HEK293T (cell line): ENCODE data around the gene POP4.

Experiments used
- CTCF ChIA-PET: fragments of 350-600 bp; formaldehyde crosslinking; extraction: SDS; loops from one replicate; lab custom pipeline; 2021; ENCODE audit warnings: antibody characterized with exemption, inconsistent platforms; lab: Yijun Ruan, JAX
- POLR2A ChIA-PET: fragments of 350-600 bp; formaldehyde crosslinking; extraction: SDS; loops from one replicate; lab custom pipeline; 2020; ENCODE audit warnings: antibody characterized with exemption, inconsistent platforms; lab: Yijun Ruan, JAX
- DNase-seq: peaks from one replicate; pipeline ENCODE4 v3.0.0; 2012; ENCODE audit warnings: mixed read lengths; ENCODE audit errors: extremely low spot score
- ARNT ChIP-seq: fragments of 450-650 bp; IDR thresholded peaks from 2 replicates; pipeline ENCODE4 v1.6.1; 2017; ENCODE audit warnings: mild to moderate bottlenecking
- BHLHE40 ChIP-seq: fragments of 450-650 bp; IDR thresholded peaks from 2 replicates; pipeline ENCODE4 v1.6.1; 2016; ENCODE audit warnings: mild to moderate bottlenecking, moderate library complexity, borderline replicate concordance
- CTBP1 ChIP-seq: fragments of 450-650 bp; IDR thresholded peaks from 2 replicates; pipeline ENCODE4 v1.6.1; 2016; ENCODE audit warnings: borderline replicate concordance
- ELF4 ChIP-seq: fragments of 450-650 bp; IDR thresholded peaks from 2 replicates; pipeline ENCODE4 v1.6.1; 2017; ENCODE audit warnings: antibody characterized with exemption
- FOXA1 ChIP-seq: fragments of 450-650 bp; IDR thresholded peaks from 2 replicates; pipeline ENCODE4 v1.6.1; 2016; ENCODE audit warnings: mild to moderate bottlenecking
- FOXK2 ChIP-seq: fragments of 450-650 bp; IDR thresholded peaks from 2 replicates; pipeline ENCODE4 v1.6.1; 2016; ENCODE audit warnings: mild to moderate bottlenecking
- FOXM1 ChIP-seq: fragments of 450-650 bp; IDR thresholded peaks from 2 replicates; pipeline ENCODE4 v1.6.1; 2017; ENCODE audit warnings: mild to moderate bottlenecking, borderline replicate concordance
- HDGF ChIP-seq: fragments of 450-650 bp; IDR thresholded peaks from 2 replicates; pipeline ENCODE4 v1.6.1; 2017; ENCODE audit warnings: antibody characterized with exemption, borderline replicate concordance
- L3MBTL2 ChIP-seq: fragments of 450-650 bp; conservative IDR thresholded peaks from 2 replicates; pipeline ENCODE4 v1.6.1; 2016; ENCODE audit warnings: mild to moderate bottlenecking
- LEF1 ChIP-seq: fragments of 450-650 bp; IDR thresholded peaks from 2 replicates; pipeline ENCODE4 v1.6.1; 2017; ENCODE audit warnings: mild to moderate bottlenecking, borderline replicate concordance
- NFRKB ChIP-seq: fragments of 450-650 bp; IDR thresholded peaks from 2 replicates; pipeline ENCODE4 v1.6.1; 2016; ENCODE audit warnings: mild to moderate bottlenecking, moderate library complexity
- PKNOX1 ChIP-seq: fragments of 450-650 bp; IDR thresholded peaks from 2 replicates; pipeline ENCODE4 v1.6.1; 2016
- SP1 ChIP-seq: fragments of 450-650 bp; IDR thresholded peaks from 2 replicates; pipeline ENCODE4 v1.6.1; 2017
- SUZ12 ChIP-seq: fragments of 450-650 bp; IDR thresholded peaks from 2 replicates; pipeline ENCODE4 v1.6.1; 2016; ENCODE audit warnings: mild to moderate bottlenecking
- TARDBP ChIP-seq: fragments of 450-650 bp; IDR thresholded peaks from 2 replicates; pipeline ENCODE4 v1.6.1; 2016
- ZNF384 ChIP-seq: fragments of 450-650 bp; IDR thresholded peaks from 2 replicates; pipeline ENCODE4 v1.6.1; 2016

POP4 gene

GRCh38 chr19:29612801-29613595 is 6.9 kb downstream of the POP4 start:
- DNase-seq: no peak
- TF ChIP-seq NFRKB (no peak), BHLHE40 (no peak), SP1 (no peak), CTBP1 (no peak), ARNT (no peak), FOXK2 (no peak), TARDBP (no peak), ELF4 (no peak), L3MBTL2 (no peak), FOXM1 (no peak), SUZ12 (no peak)
- ChIA-PET CTCF (interaction anchor here (3.8 kb wide), 1 partner anchor 103 kb away, joined by 22 read pairs; no protein-coding TSS in a partner anchor), POLR2A (interaction anchor here (4.6 kb wide), 1 partner anchor 103 kb away, joined by 31 read pairs; the partner anchor contains the start of gene C19orf12)

- no peak for DNase-seq
- POLR2A ChIA-PET: no interaction called here
- TF ChIP-seq ZNF384: no peak
- TF ChIP-seq ARNT: no peak
- TF ChIP-seq SP1: no peak
- no peak for TF ChIP-seq SUZ12
- no peak for TF ChIP-seq TARDBP
- no peak for TF ChIP-seq FOXM1
- TF ChIP-seq L3MBTL2: no peak
- TF ChIP-seq FOXA1: no peak
- no peak for TF ChIP-seq PKNOX1
- no peak for TF ChIP-seq HDGF
- TF ChIP-seq BHLHE40: no peak
- CTCF ChIA-PET: no interaction called here
These were observed 8.0 kb downstream of the POP4 start for GRCh38 chr19:29614046-29614445.

GRCh38 chr19:29614780-29615179 is 8.7 kb downstream of the POP4 start:
- no peak for DNase-seq
- POLR2A ChIA-PET: no interaction called here
- CTCF ChIA-PET: no interaction called here
- TF ChIP-seq FOXM1 (no peak), TARDBP (no peak), L3MBTL2 (no peak), HDGF (no peak), ZNF384 (no peak)

- no peak for TF ChIP-seq LEF1
- TF ChIP-seq FOXK2: no peak
- CTCF ChIA-PET: no interaction called here
- POLR2A ChIA-PET: no interaction called here
- DNase-seq: no peak
These were observed 9.9 kb downstream of the POP4 start for GRCh38 chr19:29615891-29616425.

GRCh38 chr19:29616541-29616940 is 10.5 kb downstream of the POP4 start:
- TF ChIP-seq FOXA1 (no peak), SUZ12 (no peak), PKNOX1 (no peak), ZNF384 (no peak), FOXM1 (no peak), ELF4 (no peak), SP1 (no peak), LEF1 (no peak), TARDBP (no peak), NFRKB (no peak), HDGF (no peak), ARNT (no peak), FOXK2 (no peak), BHLHE40 (no peak), CTBP1 (no peak), L3MBTL2 (no peak)
- ChIA-PET POLR2A (interaction anchor here (2.2 kb wide), 1 partner anchor 11 kb away, joined by 15 read pairs; the partner anchor contains the start of gene POP4), CTCF (no interaction called here)
- no peak for DNase-seq

- POLR2A ChIA-PET: interaction anchor here (2.2 kb wide), 1 partner anchor 12 kb away, joined by 15 read pairs; the partner anchor contains the start of gene POP4
- CTCF ChIA-PET: interaction anchor here (0.5 kb wide), 1 partner anchor 153 kb away, joined by 3 read pairs; no protein-coding TSS in a partner anchor
- no peak for DNase-seq
- no peak for TF ChIP-seq FOXA1
- no peak for TF ChIP-seq NFRKB
- TF ChIP-seq FOXK2: no peak
- no peak for TF ChIP-seq SP1
- TF ChIP-seq LEF1: no peak
- no peak for TF ChIP-seq PKNOX1
- TF ChIP-seq ELF4: no peak
- no peak for TF ChIP-seq L3MBTL2
- TF ChIP-seq CTBP1: no peak
- TF ChIP-seq HDGF: no peak
- TF ChIP-seq ZNF384: no peak
- no peak for TF ChIP-seq TARDBP
These were observed 11.5 kb downstream of the POP4 start for GRCh38 chr19:29617366-29618266.
